NK-92 (cell line): Measurements from ENCODE around the gene OGDH.

Experiments used
- DNase-seq: peaks from one replicate; lab custom pipeline; 2025; ENCODE audit not compliant: unreplicated experiment; lab: John Stamatoyannopoulos, UW

Gene OGDH

DNA sequence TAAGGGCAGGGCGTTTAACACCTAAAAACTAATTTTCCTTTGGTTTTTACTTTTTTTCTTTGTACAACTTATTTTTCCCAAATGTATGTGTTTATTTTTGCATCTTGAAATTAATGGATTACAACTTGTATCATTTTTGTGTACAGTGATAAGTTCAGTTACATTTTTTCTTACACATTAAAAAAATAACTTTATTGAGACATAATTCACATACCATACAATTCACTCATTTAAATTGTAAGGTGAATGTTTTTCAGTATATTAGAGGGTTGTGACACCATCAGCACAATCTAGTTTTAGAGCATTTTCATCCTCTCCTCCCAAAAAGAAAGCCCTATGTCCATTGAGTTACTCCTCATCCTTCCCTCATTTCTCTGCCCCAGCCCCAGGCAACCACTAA is 11.6 kb downstream of the OGDH start:
- no peak for DNase-seq

DNA sequence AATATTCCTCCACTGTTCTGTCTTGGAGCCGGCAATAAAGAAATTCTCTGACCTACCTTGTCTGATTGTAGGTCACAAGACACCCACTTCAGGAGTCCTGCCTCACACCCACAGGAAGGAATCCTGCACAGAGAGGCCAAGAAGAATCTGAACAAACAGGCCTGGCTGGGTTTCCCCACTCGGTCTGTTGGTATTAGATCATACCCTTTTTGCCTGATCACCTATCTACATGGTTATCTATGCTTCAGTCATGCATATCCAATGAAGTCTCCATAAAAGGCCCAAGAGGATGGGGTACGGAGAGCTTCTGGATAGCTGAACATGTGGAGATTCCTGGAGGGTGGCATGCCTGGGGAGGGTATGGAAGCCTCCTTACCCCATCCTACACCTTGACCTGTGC is 12.3 kb downstream of the OGDH start:
- no peak for DNase-seq

DNA sequence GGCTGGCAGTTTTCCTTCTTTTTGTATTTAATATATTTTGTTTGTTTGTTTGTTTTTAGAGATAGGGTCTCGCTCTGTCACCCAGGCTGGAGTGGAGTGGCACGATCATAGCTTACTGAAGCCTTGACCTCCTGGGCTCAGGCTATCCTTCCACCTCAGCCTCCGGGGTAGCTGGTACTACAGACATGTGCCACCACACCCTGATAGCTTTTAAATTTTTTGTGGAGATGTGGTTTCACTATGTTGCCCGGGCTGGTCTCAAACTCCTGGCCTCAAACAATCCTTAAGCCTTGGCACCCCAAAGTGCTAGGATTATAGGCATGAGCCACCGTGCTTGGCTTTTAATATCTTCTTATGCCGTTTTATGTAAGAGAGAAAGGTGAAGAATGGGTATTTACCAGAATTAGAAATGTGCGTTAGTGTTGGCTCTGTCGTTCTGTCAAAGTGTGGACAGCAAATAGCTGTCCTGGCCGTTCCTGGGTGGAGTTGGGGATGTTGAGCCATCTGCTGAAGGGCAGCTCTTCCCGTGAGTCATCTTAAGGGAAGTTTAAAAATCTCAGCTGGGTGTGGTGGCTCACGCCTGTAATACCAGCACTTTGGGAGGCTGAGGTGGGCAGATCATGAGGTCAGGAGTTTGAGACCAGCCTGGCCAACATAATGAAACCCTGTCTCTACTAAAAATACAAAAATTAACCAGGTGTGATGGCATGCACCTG is 14.8 kb downstream of the OGDH start:
- no peak for DNase-seq

DNA sequence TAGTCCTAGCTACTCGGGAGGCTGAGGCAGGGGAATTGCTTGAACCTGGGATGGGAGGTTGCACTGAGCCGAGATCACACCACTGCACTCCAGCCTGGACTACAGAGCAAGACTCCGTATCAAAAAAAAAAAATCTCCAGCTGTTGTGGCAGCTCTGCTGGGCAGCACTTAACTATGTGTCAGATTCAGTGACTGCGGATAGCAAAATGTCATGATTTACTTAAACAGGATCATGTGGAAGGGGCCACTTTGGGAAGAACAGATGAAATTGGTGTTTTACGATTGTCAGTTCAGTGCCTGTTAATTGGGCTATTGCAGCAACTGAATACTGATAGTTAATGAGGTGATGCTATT is 15.3 kb downstream of the OGDH start:
- DNase-seq = no peak

DNA sequence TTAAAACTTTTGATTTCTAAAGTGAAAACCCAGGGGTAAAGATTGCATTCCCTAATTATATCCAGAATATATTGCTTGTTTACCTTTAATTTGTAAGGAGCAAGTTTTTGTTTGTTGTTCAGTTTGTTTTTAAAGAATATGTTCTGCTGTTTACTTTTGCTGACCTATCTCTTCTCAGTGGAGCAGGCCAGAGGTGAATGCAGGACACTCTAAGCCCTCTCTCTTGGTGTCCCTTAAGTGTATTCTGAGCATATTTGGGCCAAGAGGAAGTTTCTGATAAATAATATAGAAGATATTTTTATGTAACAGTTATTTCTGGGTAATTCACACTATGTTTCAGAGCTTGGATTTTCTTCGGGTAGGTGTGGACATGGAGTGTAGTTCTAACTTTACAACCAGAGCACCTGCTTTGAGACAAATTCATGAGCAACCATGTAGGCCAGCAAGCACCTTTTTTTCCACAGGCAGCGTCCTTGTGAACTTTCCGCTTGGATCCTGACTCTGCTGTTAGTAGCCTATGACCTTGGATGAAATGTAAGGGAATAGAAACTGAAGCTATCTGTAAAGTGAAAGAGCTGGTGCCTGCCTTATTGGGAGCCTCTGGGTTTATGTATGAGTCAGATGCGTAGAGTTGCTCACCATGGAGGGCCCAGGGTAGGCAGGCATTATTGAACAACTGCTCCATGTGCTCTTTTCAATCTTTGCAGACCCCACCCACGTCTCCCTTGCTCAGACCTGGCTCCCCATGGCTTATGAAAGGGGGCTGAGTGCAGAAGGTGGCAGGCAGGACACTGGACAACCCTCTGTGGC is 16.1 kb downstream of the OGDH start:
- no peak for DNase-seq

DNA sequence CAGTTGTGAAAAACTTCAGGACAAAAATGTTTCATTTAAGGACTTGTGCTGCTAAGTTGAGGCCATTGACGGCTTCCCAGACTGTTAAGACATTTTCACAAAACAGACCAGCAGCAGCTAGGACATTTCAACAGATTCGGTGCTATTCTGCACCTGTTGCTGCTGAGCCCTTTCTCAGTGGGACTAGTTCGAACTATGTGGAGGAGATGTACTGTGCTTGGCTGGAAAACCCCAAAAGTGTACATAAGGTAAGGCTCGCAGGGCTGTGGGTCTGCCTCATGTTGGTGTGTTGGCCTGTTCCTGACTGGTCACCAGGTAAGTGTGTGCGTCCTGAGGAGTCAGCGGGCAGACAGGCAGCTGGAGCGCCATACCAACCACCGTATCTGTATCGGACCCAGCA is 17.9 kb downstream of the OGDH start:
- no peak for DNase-seq

DNA sequence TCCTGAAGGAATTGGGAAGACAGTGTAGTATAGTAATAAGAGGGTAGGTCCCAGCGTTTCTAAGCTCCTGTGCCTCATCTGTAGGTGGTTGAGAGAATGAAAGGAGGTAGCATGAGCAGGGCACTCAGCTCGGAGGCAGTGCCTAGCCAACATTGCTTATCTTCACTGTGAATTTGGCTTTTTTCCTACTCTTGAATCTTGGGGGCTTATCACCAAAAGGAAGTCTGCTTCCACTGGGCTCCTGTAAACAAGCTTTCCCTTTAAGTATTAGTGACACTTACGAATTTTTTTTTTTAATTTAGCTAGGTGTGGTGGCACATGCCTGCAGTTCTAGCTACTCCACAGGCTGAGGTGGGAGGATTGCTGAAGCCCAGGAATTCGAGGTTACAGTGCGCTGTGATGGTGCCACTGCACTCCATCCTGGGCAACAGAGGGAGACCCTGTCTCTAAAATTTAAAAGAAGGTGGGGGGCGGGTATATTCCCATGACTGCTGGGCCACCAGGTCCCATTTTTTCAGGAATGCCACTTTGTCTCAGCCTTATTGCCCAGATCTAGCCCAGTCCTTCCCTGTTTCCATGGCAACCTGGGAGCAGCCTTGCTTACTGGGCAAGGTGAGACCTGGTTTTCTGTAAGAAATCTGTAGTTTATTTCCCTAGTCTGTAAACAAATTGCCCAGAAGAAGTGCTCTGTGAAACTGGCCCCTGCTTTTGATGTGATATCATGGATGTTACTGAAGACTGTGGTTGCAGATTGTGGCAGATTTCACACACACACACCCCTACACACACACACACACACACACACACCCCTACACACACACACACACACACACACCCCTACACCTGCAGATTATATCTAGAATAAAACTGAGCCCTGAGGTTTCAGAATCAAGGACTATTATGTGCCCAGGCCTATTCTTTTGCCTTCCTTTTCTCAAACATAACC is 19.4 kb downstream of the OGDH start:
- DNase-seq = no peak

DNA sequence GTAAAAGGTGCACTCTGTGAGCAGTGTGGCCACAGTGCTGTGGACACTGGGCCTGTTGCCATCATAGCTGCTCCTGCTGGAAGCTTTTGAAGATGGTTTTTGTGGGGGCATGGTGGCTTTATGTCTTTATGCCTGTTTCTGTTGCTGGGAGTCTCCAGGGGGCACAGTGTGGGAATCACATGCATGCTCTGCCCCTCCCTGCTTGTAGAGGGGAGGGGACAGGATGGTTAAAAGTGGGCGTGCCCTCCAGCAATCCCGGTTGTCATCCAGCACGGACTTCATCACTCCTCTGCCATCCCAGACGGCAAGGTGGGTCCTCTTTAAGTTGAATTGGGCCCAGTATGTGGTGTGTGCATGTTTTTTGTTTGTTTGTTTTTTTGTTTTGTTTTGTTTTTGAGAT is 20.2 kb downstream of the OGDH start:
- DNase-seq = no peak

DNA sequence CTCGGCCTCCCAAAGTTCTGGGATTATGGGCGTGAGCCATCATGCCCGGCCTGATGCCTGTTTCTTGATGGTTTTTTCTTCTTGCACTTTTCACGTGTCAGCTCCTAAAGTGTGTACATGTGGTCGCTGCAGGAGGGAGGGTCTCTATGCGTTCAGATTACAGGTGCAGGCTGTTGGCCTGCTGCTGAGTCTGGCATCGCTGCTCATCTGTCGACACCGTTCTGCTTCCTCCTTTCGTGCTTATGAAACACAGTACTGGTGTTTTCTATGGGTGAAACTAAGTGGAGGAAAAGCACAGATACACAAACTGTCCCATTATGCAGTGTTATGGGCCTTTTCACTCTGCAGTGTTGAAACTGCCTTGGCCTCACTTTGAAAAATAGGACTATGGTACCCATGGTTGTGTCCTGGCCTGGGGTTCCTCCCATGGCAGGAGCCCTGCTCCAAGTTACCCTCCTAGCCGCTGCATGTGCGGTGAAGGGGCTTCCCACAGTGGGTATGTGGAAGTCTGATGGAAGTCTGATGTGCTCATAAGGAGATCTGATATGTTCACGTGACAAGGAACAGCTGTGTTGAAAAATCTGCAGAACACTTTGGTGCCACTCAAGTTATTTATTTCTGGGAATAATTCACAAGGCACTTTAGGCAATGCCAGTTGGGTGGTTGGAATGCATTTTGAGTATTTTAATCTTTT is 23.5 kb downstream of the OGDH start:
- DNase-seq = no peak

DNA sequence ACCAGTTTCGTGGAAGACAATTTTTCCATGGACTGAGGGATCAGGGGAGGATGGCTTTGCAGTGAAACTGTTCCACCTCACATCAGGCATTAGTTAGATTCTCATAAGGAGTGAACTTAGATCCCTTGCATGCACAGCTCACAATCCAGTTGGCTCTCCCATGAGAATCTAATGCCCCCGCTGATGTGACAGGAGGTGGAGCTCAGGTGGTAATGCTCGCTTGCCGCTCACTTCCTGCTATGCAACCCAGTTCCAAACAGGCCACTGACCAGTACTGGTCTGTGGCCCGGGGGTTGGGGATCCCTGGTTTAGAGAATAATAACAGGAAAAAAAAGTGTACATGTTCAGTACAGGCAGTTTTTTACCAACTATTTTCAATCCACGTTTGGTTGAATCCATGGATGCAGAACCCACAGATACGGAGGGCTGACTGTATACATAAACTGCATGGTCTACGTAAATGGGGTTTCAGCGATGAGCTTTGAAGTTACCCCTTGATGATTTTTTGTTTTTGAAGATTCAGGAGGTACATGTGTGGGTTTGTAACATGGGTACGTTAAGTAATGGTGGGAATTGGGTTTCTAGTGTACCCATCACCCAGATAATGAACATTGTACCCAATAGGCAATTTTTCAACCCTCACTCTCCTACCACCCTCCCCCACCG is 24.5 kb downstream of the OGDH start:
- no peak for DNase-seq

DNA sequence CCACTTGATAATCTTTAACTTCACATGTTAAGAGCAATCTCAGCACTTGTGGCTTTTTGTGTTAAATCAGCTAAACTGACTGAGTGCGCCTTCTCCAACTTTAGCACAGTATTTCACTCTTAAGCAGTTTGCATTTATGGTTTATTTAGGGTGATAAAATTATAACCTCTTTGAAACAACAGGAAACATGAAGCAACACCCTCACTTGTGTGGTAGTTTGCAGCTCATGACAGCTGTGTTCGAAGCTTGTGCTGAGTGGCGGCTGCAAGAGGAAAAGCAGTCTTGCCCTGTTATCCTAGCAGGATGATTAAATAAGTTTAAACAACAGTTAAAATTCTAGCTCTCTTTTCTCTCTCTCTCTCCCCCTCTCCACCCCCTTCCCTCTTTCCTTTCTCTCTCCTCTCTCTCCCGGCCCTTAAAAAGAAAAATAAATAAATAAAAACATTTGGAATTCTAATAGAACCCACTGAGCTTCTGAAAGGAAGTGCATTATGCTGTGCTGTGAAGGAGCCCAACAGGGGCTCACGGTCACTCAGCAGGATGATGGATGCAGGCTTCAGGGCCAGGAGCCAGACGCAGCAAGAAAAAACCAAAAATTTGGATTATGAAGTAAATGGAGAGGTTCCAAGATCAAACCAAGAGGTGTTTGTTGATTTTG is 25.2 kb downstream of the OGDH start:
- no peak for DNase-seq

DNA sequence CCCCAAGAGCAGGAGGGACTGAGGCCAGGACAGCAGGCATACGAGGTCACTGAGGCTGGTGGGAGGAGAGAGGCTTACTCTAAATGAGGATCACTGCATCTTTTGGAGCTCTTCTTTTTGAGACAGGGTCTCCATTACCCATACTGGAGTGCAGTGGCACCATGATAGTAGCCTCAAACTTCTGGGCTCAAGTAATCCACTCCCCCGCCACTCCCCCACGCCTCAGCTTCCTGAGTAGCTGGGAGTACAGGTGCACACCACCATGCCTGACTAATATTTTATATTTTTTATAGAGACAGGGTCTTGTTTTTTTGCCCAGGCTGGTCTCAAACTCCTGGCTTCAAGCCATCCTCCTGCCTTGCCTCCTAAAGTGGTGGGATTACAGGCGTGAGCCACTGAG is 25.8 kb downstream of the OGDH start:
- no peak for DNase-seq

DNA sequence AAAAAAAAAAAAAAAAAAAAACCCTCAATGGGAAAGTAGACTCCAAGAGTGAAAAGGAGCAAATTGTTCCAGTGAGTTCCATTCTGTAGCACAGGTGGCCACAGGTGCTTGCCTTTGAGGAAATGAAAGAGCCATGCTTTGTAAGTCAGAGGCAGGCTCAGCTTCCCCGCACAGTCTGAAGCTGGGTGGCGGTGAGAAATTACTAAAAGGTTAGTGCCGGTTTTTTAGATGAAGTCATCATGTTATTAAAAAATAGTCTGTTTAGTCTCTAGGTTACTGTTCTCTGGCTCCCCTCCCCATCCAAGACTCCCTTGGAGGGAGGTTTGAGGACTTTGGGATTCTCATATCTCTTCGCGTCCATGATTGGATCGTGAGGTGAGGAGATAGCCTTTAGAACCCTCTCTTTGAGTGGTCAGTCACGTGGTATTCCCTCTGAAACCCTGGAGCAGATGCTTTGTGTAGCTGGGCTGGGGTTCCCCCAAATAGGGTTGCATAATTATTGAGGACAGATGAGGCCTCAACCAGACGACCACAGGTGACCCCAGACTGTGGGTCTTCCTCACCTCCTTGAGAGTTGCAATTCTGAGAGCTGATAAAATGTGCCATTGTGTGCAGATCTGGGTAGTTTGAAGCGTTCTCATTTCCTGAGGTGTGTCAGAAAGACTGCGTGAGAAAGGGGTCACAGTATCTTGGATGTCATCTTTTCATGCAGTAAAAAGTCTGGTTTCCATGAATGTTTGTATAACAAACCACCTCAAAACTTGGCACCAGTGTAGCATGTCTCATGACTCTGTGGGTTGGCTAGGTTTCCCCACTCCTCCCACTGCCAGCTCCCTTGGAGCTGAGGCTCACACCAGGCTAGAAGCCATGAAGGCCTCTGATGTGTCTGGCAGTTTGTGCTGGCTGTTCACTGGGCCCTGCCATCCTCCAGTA is 27.1 kb downstream of the OGDH start:
- DNase-seq = no peak

DNA sequence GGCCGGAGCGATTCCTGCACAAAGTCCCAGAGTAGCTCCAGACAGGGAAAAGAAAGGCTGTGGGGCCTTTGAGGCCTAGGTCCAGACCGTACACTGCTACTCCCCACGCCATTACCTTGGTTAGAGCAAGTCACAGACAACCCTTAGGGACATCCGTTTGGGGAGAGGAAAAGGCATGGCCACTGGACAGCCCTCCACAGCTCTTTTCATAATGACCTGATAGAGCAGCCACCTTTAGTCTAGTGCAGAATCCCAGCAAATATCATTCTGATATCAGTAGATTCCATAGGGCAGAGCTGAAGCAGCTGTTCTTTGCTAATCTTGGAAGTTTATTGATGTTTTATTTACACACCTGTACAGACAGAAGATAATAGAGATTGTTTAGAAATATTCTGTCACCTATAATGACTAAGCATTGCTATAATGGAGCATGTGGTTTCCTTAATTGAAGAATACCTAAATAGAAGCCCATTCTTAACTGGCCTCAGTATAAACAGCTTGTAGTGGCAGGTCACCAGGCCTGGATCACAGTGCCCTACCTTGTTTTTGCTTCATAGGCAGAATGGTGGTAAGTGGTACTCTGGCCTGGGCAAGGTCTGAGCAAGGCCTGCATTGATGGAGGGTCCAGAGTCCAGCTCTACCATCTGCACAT is 27.9 kb downstream of the OGDH start:
- no peak for DNase-seq

DNA sequence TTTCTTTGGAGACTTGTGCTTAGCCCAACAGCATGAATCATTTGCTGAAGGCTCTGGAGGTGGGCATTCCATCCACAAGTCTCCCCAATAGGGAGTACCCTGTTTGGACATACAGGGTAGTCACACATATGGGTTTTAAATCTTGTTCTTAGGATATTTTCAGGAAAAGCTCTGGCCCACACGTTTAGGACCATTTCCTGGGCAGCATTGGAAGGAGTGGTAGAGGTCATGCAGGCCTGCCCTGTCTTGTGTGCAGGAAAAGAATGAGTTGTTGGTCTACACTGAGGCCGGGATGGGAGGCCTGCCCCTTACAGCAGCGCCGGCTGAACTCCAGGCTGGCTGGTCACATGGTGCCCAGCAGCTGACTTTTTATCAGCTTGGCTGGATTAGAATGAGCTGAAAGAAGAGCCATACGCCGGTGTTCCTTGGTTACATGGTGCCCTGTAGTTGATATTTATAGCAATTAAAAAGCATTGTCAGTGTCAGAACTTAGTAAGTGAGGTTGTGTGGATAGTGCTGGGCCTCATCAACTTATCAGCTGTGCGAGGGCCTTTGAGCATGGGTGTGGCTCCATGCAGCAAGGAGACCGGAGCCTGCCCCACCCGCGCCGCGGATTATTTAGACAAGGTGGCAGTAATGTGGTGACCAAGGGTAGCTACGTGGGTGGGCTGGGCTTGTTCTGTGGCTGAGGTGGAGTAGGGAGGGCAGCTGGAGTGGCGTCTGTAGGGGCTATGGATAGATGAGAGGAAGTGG is 28.6 kb downstream of the OGDH start:
- no peak for DNase-seq

DNA sequence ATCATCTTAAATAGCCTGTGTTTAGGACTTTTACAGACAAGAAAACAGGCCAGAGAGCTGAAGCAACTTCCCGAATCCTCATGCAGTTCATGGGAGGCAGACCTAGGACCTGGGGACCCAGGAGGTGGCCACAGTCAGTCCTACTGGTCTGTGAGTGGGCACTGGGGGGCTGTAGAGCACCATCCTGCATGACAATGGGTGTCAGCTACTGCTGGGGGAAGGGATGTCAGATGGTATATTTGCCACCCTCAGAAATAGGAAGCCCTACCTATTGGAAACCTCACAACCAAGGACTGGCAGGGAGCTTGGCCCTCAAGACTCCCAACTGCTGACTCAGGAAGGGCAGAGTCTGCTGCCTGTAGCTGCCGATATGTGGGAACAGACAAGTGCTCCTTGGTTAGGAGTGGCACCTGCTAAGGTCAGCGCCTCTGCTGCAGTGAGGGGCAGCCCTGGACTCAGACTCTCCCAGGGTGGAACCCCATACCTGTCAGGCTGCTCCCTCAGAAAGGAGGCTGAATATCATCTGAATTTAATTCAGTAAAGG is 29.7 kb downstream of the OGDH start:
- no peak for DNase-seq

DNA sequence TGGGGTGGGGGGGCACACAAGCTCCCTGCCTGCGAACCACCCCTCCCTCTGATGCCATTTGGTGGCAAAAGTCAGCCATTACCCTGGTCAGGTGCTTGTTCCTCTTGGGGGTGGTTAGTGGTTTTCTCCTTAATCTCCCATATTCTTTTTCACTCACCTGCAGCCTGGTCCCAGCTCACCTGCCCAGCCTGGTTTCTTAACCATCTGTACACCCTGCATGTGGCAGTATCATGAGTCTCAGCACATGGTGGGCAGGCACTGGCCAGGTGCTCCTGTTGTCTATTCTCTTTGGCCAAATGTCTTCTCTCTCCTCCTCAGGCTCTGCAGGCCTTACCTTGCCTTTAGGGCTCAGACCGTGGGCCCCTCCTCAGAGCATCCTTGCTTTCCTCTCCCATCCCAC is 30.5 kb downstream of the OGDH start:
- no peak for DNase-seq
